MCF 10A (cell line): ENCODE results near the gene TMEM217. TPM values are rescaled to one million over a fixed set of nuclear protein-coding genes. Genes with fewer than 3 reads are reported as not detected.
A peak's percentile ranks its signal among the peaks of the same experiment; 100 is the strongest.

Experiments used
- BruUV-seq: library from RNA; stranded (reverse); fragments of 400-500 nt; replicated peaks from 2 replicates; lab custom pipeline; 2021; lab: Mats Ljungman, UMichigan
- CTCF ChIA-PET: fragments of 300-600 bp; sonication (Branson Sonifier 250); formaldehyde crosslinking; extraction: SDS; loops from one replicate; lab custom pipeline; 2021; ENCODE audit warnings: antibody characterized with exemption, inconsistent platforms; lab: Yijun Ruan, JAX
- POLR2A ChIA-PET: fragments of 300-600, 350-650 bp; sonication (Branson Sonifier 250); formaldehyde crosslinking; extraction: SDS; loops from one replicate; lab custom pipeline; 2020; ENCODE audit warnings: antibody characterized with exemption, inconsistent platforms; lab: Yijun Ruan, JAX
- DNase-seq: peaks from one replicate; pipeline ENCODE4 v3.0.0-alpha.2; 2018; ENCODE audit not compliant: unreplicated experiment
- H3K27ac Mint-ChIP-seq: one replicate; pipeline ENCODE4 v1.8.0; 2022; ENCODE audit warnings: mild to moderate bottlenecking, low read depth, mixed read lengths; ENCODE audit not compliant: unreplicated experiment
- H3K27me3 Mint-ChIP-seq: one replicate; pipeline ENCODE4 v1.8.0; 2022; ENCODE audit warnings: mixed read lengths; ENCODE audit not compliant: insufficient read depth, unreplicated experiment
- H3K36me3 Mint-ChIP-seq: one replicate; pipeline ENCODE4 v1.8.0; 2022; ENCODE audit warnings: mild to moderate bottlenecking, moderate library complexity, mixed read lengths; ENCODE audit not compliant: insufficient read depth, unreplicated experiment
- H3K4me1 Mint-ChIP-seq: one replicate; pipeline ENCODE4 v1.8.0; 2022; ENCODE audit warnings: mixed read lengths; ENCODE audit not compliant: insufficient read depth, unreplicated experiment
- H3K4me3 Mint-ChIP-seq: one replicate; pipeline ENCODE4 v1.8.0; 2022; ENCODE audit warnings: mild to moderate bottlenecking, moderate library complexity, mixed read lengths; ENCODE audit not compliant: unreplicated experiment
- H3K9me3 Mint-ChIP-seq: one replicate; pipeline ENCODE4 v1.8.0; 2022; ENCODE audit warnings: mixed read lengths; ENCODE audit not compliant: unreplicated experiment
- CTCF ChIP-seq: fragments of 200-600 bp; IDR thresholded peaks from one replicate; pipeline ENCODE4 v1.8.0; 2022; ENCODE audit warnings: antibody characterized with exemption, mild to moderate bottlenecking; ENCODE audit not compliant: unreplicated experiment
- intact Hi-C: fragments of 100-400 bp; cut with micrococcal nuclease; formaldehyde crosslinking; loops from 2 replicates; pipeline ENCODE4 v1.14.1; 2022
- total RNA-seq: library from RNA; stranded (reverse); gene quantifications from 2 replicates; pipeline ENCODE4 v1.2.3, GENCODE V29; 2022

Gene TMEM217
- total RNA-seq, 1 experiment from 2014 or later, result 3.2 TPM

GRCh38 chr6:37230104-37230503 lies 27.8 kb downstream of the TMEM217 start:
- DNase-seq, result no peak
- no peak overlapping the region for H3K27ac Mint-ChIP-seq

GRCh38 chr6:37225350-37226169 lies 32.4 kb downstream of the TMEM217 start:
- Mint-ChIP-seq H3K36me3 (no peaks in the 10 kb centered on the region), H3K9me3 (no peaks in the 10 kb centered on the region), H3K4me1 (peaks cover 7% of the 10 kb centered on the region), H3K27me3 (no peaks in the 10 kb centered on the region), H3K27ac (no peak overlapping the region), H3K4me3 (no peak overlapping the region)
- TF ChIP-seq CTCF, result no peak
- DNase-seq, result no peak
- ChIA-PET CTCF (interaction anchor here (0.7 to 1.4 kb wide), 3 partner anchors 13 to 207 kb away, joined by 3 to 4 read pairs (median 3); no protein-coding TSS in a partner anchor), POLR2A (interaction anchor here (0.9 to 1.4 kb wide), 4 partner anchors 9 to 32 kb away, joined by 3 read pairs; partner anchors contain the start of genes TBC1D22B and TMEM217)
- intact Hi-C loops, result no loop called here
- BruUV-seq, result no TSS peak

More at GRCh38 chr6:37230104-37230503, 27.8 kb downstream of the TMEM217 start:
- H3K27me3 Mint-ChIP-seq, result no peaks in the 10 kb centered on the region
- no TSS peak for BruUV-seq
- no peak for TF ChIP-seq CTCF
- H3K36me3 Mint-ChIP-seq, result peaks cover 5% of the 10 kb centered on the region
- no peaks in the 10 kb centered on the region for H3K9me3 Mint-ChIP-seq
- no peak overlapping the region for H3K4me3 Mint-ChIP-seq
- POLR2A ChIA-PET, result no interaction called here
- H3K4me1 Mint-ChIP-seq, result no peaks in the 10 kb centered on the region
- intact Hi-C loops, result no loop called here
- CTCF ChIA-PET, result no interaction called here

GRCh38 chr6:37222992-37223391 lies 35.0 kb downstream of the TMEM217 start:
- H3K9me3 Mint-ChIP-seq, result no peaks in the 10 kb centered on the region
- H3K27me3 Mint-ChIP-seq, result no peaks in the 10 kb centered on the region
- H3K4me1 Mint-ChIP-seq, result peaks cover 7% of the 10 kb centered on the region
- ChIA-PET POLR2A (interaction anchor here (0.6 to 3.6 kb wide), 8 partner anchors 12 to 623 kb away, joined by 3 to 24 read pairs (median 3); partner anchors contain the start of genes TBC1D22B and TMEM217), CTCF (interaction anchor here (4.8 kb wide), 1 partner anchor 12 kb away, joined by 36 read pairs; no protein-coding TSS in a partner anchor)
- H3K36me3 Mint-ChIP-seq, result no peaks in the 10 kb centered on the region
- intact Hi-C loops, result no loop called here
- DNase-seq, result no peak
- no peak overlapping the region for H3K27ac Mint-ChIP-seq
- BruUV-seq, result no TSS peak
- H3K4me3 Mint-ChIP-seq, result peak overlapping the region; percentile 64
- TF ChIP-seq CTCF, result no peak
